Measurements from ENCODE around the gene INMT.

INMT gene

GRCh38 chr7:30726296-30727006, 25.5 kb upstream of the INMT start:
- no peak for TF ChIP-seq CTCF (conservative IDR thresholded peaks at IDR 0.05; ENCODE audit: control insufficient read depth, insufficient read depth, low read depth, low read length)
- no peak for DNase-seq (ENCODE audit: low read depth)
- no peak overlapping the region for H3K4me3 ChIP-seq (ENCODE audit: control insufficient read depth, low read depth, low read length)

DNA sequence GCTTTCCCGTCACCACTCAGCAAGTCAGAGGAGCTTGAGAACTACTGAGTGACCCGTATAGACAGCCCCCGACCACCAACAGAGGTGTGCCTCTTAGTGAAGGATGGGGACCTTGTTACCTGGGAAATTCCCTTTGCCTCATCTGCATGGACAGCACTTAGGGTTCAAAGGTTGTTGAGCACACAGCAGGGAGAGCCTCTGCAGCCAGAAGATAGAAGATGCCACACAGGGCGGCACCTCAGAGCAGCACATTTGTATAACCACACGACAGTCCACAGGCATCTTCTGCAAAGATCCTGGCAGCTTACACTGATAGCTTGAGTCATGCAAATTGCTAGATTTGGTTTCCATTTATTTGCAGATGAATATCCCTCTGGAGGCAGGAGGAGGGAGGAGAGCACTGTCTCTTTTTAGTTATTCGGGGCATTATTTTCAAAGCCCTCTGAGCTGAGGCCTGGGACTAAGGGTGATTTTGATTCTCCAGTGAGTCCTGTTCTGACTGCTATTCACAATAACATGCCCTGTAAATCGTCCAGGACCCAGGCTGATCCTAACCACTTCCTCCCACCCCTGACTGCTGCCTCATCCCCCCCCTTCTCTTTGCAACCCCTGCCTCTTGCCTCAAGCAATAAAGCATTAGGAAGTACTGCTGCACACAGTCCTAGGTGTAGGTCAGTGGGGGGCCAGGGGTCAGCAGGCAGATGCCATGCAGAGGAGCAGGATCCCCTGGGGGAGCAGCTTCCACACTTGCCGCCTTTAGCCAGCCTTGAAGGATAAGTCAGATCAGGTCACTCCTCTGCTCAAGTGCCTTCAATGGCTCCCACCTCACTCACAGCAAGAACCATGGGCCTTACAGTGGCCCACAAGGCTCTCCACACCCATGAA, 24.6 kb upstream of the INMT start:
- no peak for TF ChIP-seq CTCF (conservative IDR thresholded peaks at IDR 0.05; ENCODE audit: control insufficient read depth, insufficient read depth, low read depth, low read length)
- no peak overlapping the region for H3K4me3 ChIP-seq (ENCODE audit: control insufficient read depth, low read depth, low read length)
- peak; percentile 33 for DNase-seq (ENCODE audit: low read depth)

GRCh38 chr7:30728591-30729100, 23.3 kb upstream of the INMT start:
- DNase-seq (ENCODE audit: low read depth) = no peak
- no peak for TF ChIP-seq CTCF (conservative IDR thresholded peaks at IDR 0.05; ENCODE audit: control insufficient read depth, insufficient read depth, low read depth, low read length)

DNA sequence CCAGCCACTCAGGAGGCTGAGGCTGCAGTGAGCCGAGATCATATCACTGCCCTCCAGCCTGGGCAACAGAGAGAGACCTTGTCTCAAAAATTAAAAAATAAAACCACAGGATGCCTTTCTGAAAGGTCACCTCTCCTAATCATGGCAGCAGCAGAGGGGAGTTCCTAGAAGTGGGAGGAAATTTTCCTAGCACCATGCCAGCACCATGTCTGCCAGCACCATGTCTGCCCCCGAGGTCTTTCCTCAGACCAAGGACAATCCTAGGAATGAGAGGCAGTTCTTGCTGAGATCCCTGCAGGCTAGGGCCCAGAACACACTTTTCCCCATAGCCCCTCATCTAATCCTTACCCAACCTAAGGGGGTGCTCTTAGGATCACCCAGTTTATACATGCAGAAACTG, 22.3 kb upstream of the INMT start:
- TF ChIP-seq CTCF (conservative IDR thresholded peaks at IDR 0.05; ENCODE audit: control insufficient read depth, insufficient read depth, low read depth, low read length) = no peak
- DNase-seq (ENCODE audit: low read depth) = no peak
- no peak overlapping the region for H3K4me3 ChIP-seq (ENCODE audit: control insufficient read depth, low read depth, low read length)

More at GRCh38 chr7:30728591-30729100, 23.3 kb upstream of the INMT start:
- no peak overlapping the region for H3K4me3 ChIP-seq (ENCODE audit: control insufficient read depth, low read depth, low read length)

DNA sequence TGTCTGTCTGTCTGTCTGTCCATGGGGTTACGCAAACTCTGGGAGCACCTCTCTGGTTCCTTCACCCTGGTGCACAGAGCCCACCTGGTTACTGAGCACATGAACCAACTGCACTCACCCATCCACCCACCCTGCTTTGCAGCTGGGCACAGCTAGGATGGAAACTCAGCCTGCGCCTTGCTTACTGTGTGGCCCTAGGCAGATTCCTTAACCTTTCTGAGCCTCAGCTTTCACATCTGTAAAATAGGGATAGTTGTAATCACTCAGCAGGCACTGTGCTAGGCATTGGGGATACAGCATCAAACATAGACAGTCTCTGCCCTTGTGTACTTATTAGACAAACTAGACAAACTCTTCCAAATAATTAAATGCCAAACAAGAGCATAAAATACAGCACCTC, 21.8 kb upstream of the INMT start:
- no peak for TF ChIP-seq CTCF (conservative IDR thresholded peaks at IDR 0.05; ENCODE audit: control insufficient read depth, insufficient read depth, low read depth, low read length)
- no peak for DNase-seq (ENCODE audit: low read depth)
- H3K4me3 ChIP-seq (ENCODE audit: control insufficient read depth, low read depth, low read length) = no peak overlapping the region

DNA sequence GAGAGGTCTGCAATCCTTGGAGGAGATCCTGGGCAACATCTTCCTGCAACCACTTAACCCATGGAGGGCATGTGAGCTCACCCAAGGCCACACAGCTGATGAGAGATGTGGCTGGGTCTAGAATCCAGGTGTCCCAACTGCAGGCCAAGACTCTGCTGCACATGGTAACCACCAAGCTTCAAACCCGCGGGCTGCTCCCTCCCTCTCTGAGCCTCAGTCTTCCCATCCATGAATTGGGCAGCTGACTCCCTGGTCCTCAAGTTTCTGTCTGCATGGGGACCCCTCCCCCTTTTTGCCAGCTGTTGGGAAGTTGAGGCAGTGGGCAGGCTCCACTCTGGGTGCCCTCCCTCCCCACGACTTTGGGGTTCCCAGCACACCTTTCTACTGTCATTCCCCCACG, 20.9 kb upstream of the INMT start:
- H3K4me3 ChIP-seq (ENCODE audit: control insufficient read depth, low read depth, low read length) = no peak overlapping the region
- no peak for DNase-seq (ENCODE audit: low read depth)
- no peak for TF ChIP-seq CTCF (conservative IDR thresholded peaks at IDR 0.05; ENCODE audit: control insufficient read depth, insufficient read depth, low read depth, low read length)

All from fibroblast of mammary gland (primary cell).